Hepatocyte (in vitro differentiated cells): ENCODE measurements around the gene OSBPL6.

Experiments used
- EZH2 ChIP-seq: fragments of 200-600 bp; sonication (generic); IDR thresholded peaks from 2 replicates; pipeline ENCODE4 v1.6.1; 2016; ENCODE audit warnings: antibody characterized with exemption, mild to moderate bottlenecking, borderline replicate concordance
- EZH2phosphoT487 ChIP-seq: fragments of 200-600 bp; sonication (generic); IDR thresholded peaks from one replicate; pipeline ENCODE4 v1.6.1; 2018; ENCODE audit warnings: antibody characterized with exemption, mild to moderate bottlenecking, low read depth, moderate library complexity; ENCODE audit not compliant: unreplicated experiment, severe bottlenecking
- TF ChIP-seq, protein P1 (sequence below): fragments of 200-600 bp; sonication (generic); IDR thresholded peaks from 2 replicates; pipeline ENCODE4 v1.5.1; 2016; ENCODE audit warnings: antibody characterized with exemption, mild to moderate bottlenecking; ENCODE audit not compliant: poor library complexity

DNA sequence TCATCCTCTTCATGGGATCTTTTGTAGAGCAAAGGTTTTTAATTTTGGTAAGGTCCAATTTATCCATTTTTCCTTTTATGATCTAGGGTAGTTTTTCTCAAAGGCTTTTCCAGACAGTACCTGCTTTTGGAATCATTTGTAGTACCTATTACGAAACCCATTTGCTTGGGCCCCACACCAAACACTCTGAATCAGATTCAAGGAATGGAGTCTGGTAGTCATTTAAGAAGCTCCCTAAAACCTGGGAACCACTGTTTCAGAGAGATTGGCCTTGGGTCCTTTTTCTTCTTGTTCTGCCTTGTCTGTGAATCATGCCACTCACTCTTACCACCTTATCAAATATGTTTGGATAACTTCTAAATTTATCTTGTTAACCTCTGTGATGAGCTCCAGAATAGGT is 40.3 kb downstream of the OSBPL6 start:
- TF ChIP-seq, protein P1, sequence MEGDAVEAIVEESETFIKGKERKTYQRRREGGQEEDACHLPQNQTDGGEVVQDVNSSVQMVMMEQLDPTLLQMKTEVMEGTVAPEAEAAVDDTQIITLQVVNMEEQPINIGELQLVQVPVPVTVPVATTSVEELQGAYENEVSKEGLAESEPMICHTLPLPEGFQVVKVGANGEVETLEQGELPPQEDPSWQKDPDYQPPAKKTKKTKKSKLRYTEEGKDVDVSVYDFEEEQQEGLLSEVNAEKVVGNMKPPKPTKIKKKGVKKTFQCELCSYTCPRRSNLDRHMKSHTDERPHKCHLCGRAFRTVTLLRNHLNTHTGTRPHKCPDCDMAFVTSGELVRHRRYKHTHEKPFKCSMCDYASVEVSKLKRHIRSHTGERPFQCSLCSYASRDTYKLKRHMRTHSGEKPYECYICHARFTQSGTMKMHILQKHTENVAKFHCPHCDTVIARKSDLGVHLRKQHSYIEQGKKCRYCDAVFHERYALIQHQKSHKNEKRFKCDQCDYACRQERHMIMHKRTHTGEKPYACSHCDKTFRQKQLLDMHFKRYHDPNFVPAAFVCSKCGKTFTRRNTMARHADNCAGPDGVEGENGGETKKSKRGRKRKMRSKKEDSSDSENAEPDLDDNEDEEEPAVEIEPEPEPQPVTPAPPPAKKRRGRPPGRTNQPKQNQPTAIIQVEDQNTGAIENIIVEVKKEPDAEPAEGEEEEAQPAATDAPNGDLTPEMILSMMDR, result no peak
- TF ChIP-seq EZH2 (no peak), EZH2phosphoT487 (no peak)
